ENCODE measurements around the gene KLHL29. TPM values are rescaled to one million over a fixed set of nuclear protein-coding genes. Genes with fewer than 3 reads are reported as not detected.

Gene KLHL29
- total and polyA plus RNA-seq, 4 donors, result 0.29 to 2.3 (median 0.68) TPM

DNA sequence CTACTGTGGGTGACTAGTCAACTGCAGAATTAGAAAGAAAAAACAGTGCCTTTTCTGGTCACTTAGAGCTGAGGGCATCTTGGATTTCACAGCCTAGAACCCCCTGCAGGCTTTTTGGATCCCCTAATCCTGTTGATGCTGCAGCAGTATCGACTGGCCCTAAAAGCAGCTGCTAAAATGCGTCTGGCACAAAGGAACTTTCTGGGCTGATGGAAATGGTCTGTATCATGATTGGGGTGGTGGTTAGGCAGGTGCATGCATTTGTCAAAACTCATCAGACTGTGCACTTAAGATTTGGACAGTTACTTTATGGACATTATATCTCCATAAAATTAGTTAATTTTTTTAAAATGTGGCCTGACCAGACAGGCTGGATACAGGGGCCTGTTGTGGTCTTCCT lies 149.8 kb downstream of the KLHL29 start:
- 87% methylated on average over 2 of the region's 2 CpGs for WGBS
- no peak overlapping the region for H3K27ac ChIP-seq (ENCODE audit: low read depth in 1 of 2, low read length in 2 of 2)

GRCh38 chr2:23536326-23536725 lies 151.3 kb downstream of the KLHL29 start:
- H3K27me3 ChIP-seq (ENCODE audit: control insufficient read depth in 4 of 4, insufficient read depth in 4 of 4, low read length in 3 of 4), result no peaks in the 10 kb centered on the region
- no peak overlapping the region for H3K27ac ChIP-seq (ENCODE audit: low read depth in 1 of 2, low read length in 2 of 2)
- no peak for DNase-seq (ENCODE audit: low spot score)
- no peaks in the 10 kb centered on the region for H3K4me1 ChIP-seq (ENCODE audit: control insufficient read depth in 4 of 4, insufficient read depth in 4 of 4, low read length in 3 of 4)
- H3K36me3 ChIP-seq (ENCODE audit: control insufficient read depth in 4 of 4, insufficient read depth in 3 of 4, low read depth in 1 of 4, low read length in 3 of 4), result no peaks in the 10 kb centered on the region
- no peak overlapping the region for H3K9ac ChIP-seq (ENCODE audit: low read depth in 1 of 2, low read length in 2 of 2)
- 85% methylated on average over 13 of the region's 13 CpGs for WGBS
- no peak overlapping the region for H3K4me3 ChIP-seq (ENCODE audit: low read depth in 1 of 3, low read length in 3 of 3)
- TF ChIP-seq, protein P1, sequence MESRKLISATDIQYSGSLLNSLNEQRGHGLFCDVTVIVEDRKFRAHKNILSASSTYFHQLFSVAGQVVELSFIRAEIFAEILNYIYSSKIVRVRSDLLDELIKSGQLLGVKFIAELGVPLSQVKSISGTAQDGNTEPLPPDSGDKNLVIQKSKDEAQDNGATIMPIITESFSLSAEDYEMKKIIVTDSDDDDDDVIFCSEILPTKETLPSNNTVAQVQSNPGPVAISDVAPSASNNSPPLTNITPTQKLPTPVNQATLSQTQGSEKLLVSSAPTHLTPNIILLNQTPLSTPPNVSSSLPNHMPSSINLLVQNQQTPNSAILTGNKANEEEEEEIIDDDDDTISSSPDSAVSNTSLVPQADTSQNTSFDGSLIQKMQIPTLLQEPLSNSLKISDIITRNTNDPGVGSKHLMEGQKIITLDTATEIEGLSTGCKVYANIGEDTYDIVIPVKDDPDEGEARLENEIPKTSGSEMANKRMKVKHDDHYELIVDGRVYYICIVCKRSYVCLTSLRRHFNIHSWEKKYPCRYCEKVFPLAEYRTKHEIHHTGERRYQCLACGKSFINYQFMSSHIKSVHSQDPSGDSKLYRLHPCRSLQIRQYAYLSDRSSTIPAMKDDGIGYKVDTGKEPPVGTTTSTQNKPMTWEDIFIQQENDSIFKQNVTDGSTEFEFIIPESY (IDR thresholded peaks at IDR 0.05), result no peak
- no peak for TF ChIP-seq FOXA1 (IDR thresholded peaks at IDR 0.05)
- TF ChIP-seq, protein P2, sequence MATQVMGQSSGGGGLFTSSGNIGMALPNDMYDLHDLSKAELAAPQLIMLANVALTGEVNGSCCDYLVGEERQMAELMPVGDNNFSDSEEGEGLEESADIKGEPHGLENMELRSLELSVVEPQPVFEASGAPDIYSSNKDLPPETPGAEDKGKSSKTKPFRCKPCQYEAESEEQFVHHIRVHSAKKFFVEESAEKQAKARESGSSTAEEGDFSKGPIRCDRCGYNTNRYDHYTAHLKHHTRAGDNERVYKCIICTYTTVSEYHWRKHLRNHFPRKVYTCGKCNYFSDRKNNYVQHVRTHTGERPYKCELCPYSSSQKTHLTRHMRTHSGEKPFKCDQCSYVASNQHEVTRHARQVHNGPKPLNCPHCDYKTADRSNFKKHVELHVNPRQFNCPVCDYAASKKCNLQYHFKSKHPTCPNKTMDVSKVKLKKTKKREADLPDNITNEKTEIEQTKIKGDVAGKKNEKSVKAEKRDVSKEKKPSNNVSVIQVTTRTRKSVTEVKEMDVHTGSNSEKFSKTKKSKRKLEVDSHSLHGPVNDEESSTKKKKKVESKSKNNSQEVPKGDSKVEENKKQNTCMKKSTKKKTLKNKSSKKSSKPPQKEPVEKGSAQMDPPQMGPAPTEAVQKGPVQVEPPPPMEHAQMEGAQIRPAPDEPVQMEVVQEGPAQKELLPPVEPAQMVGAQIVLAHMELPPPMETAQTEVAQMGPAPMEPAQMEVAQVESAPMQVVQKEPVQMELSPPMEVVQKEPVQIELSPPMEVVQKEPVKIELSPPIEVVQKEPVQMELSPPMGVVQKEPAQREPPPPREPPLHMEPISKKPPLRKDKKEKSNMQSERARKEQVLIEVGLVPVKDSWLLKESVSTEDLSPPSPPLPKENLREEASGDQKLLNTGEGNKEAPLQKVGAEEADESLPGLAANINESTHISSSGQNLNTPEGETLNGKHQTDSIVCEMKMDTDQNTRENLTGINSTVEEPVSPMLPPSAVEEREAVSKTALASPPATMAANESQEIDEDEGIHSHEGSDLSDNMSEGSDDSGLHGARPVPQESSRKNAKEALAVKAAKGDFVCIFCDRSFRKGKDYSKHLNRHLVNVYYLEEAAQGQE (IDR thresholded peaks at IDR 0.05), result no peak
- H3K9me3 ChIP-seq (ENCODE audit: control insufficient read depth in 4 of 4, low read length in 3 of 4), result no peaks in the 10 kb centered on the region

More for the DNA sequence above, 149.8 kb downstream of the KLHL29 start:
- Histone ChIP-seq H3K9me3 (ENCODE audit: control insufficient read depth in 4 of 4, low read length in 3 of 4) (no peaks in the 10 kb centered on the region), H3K36me3 (ENCODE audit: control insufficient read depth in 4 of 4, insufficient read depth in 3 of 4, low read depth in 1 of 4, low read length in 3 of 4) (no peaks in the 10 kb centered on the region), H3K4me3 (ENCODE audit: low read depth in 1 of 3, low read length in 3 of 3) (no peak overlapping the region), H3K27me3 (ENCODE audit: control insufficient read depth in 4 of 4, insufficient read depth in 4 of 4, low read length in 3 of 4) (no peaks in the 10 kb centered on the region), H3K4me1 (ENCODE audit: control insufficient read depth in 4 of 4, insufficient read depth in 4 of 4, low read length in 3 of 4) (no peaks in the 10 kb centered on the region), H3K9ac (ENCODE audit: low read depth in 1 of 2, low read length in 2 of 2) (no peak overlapping the region)
- DNase-seq (ENCODE audit: low spot score), result no peak
- TF ChIP-seq, protein P1 (IDR thresholded peaks at IDR 0.05), result no peak
- no peak for TF ChIP-seq SP1 (IDR thresholded peaks at IDR 0.05)
- no peak for TF ChIP-seq HNF4A (conservative IDR thresholded peaks at IDR 0.05)
- no peak for TF ChIP-seq CTCF (IDR thresholded peaks at IDR 0.05; ENCODE audit: low read depth, low read length, missing input control)
- TF ChIP-seq TAF1 (conservative IDR thresholded peaks at IDR 0.05), result no peak

All from liver (tissue), 9 donors.